ENCODE measurements around the gene OR51B4. TPM values are rescaled to one million over a fixed set of nuclear protein-coding genes. Genes with fewer than 3 reads are reported as not detected.

The OR51B4 gene, protein sequence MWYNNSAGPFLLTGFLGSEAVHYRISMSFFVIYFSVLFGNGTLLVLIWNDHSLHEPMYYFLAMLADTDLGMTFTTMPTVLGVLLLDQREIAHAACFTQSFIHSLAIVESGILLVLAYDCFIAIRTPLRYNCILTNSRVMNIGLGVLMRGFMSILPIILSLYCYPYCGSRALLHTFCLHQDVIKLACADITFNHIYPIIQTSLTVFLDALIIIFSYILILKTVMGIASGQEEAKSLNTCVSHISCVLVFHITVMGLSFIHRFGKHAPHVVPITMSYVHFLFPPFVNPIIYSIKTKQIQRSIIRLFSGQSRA
- total RNA-seq, result not detected in 2 replicates

DNA sequence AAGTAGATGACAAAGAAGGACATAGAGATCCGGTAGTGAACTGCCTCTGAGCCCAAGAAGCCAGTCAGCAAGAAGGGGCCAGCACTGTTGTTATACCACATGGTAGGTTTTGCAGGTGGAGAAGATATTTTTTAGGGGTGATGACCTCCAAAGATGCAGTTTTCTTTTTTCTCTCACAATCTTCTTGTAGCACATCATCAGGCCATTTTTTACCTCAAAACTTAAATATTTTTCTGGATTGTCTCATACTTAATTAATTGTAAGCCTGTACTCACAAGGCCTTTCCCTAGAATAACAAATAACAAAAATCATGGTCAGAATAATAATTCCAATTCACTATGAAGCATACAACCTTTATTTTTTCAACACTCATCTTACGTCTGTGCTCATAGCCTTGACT is at the start of gene OR51B4:
OR51B4 (minus strand) TSS at position 101 of the 400 bp plus-strand sequence; CDS start at position 101, 0 bp downstream.

DNA sequence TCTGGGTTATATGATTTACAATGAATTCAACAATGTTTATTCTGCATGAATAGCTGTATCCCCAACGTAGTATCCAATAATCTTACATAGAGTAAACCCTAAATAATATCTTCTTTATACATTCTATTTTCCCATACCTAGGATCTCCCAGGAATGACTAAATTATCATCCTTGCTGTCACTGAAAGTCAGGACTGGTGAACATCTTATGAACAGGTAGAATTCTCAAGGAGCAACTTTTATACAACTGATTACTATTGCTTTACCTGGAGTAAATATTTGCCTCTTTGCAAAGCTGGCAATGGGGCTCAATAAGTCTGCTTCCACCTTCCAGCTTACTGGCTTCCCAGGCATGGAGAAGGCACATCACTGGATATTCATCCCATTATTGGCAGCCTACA is 49.5 kb upstream of the OR51B4 start, which contains the start of gene OR51B6:
OR51B6 (plus strand) TSS at position 301 of the 400 bp plus-strand sequence; CDS start at position 301, 0 bp downstream.

DNA sequence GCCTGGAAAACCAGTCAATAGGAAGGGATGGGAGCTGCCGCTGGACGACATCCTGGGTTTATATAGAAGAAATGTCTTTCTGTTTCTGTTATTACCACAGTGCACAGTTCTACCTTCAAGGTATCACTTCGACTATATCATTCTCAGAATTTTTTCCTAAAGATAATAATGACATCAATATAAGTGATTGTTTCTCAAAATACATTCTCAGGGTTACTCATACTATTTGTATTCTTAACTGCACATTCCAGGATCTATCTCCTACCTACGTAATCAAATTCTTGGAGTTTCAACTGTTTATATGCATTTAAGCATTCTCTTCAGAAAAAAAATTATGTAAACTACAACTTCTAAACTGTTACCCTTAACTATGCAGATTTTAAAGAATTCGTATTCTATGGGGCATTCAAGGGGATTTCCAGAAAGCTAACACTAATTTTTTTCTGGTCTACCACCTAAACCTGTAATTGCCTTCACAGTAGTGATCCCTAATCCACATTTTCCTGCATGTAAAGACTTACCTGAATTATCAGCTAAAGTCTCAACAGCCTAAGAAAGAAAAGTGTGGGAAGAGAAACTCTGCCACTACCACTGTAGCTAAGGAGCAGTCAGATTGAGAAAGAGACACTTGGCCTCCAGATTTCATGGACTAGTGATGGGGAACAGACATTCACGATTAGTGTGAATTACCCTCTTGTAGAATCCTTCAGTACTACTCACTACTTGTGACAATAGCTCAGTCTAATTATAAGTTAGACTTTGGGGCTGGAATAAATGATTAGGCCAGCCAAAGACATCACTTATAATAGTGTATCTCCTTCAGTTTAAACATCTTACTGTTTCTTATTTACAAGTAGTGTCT is 42.0 kb upstream of the OR51B4 start, which contains the start of gene OR51B5:
OR51B5 (minus strand) TSS at position 51 of the 862 bp plus-strand sequence; CDS start at position 51, 0 bp downstream.

DNA sequence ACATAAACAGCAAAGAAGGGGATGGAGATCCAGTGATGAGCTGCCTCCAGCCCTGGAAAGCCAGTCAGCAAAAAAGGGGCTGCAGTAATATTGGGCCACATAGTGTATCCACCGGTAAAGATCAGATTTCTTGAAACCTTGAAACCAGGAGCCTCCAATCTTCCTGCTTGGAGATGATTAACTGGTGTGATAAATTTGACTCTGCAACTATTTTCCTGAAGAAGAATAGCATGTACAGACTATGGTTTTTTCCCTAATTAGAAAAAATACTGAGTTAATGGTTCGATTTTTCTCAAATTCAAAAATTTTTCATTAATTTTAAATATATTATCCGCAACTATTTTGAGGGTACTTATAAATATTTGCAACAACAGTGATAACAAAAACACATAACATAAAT is 22.5 kb upstream of the OR51B4 start, which contains the start of gene OR51B2:
OR51B2 (minus strand) TSS at position 101 of the 400 bp plus-strand sequence; CDS start at position 101, 0 bp downstream.

DNA sequence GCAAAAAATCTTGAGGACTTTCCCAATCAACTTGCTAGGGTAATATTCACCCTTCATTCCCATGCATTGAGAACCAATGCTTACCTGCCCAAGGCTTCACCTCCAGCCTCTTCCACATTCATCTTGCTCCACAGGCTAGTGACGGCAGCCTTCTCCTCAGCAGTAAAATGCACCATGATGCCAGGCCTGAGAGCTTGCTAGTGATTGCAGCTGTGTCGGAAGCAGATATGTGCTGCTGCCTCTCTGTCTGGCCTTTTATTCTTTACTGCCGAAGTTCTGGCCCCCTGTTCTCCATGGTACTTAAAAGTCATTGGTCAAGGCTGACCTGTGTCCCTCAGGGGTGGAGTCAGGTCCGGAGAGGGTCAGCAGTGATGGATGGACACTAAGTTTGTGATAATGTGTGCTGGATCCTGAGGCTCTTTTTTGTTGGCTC is 32.0 kb downstream of the OR51B4 start, which contains the start of gene HBE1:
HBE1 (minus strand) TSS at position 231 of the 433 bp plus-strand sequence; CDS start at position 176, 55 bp downstream.

DNA sequence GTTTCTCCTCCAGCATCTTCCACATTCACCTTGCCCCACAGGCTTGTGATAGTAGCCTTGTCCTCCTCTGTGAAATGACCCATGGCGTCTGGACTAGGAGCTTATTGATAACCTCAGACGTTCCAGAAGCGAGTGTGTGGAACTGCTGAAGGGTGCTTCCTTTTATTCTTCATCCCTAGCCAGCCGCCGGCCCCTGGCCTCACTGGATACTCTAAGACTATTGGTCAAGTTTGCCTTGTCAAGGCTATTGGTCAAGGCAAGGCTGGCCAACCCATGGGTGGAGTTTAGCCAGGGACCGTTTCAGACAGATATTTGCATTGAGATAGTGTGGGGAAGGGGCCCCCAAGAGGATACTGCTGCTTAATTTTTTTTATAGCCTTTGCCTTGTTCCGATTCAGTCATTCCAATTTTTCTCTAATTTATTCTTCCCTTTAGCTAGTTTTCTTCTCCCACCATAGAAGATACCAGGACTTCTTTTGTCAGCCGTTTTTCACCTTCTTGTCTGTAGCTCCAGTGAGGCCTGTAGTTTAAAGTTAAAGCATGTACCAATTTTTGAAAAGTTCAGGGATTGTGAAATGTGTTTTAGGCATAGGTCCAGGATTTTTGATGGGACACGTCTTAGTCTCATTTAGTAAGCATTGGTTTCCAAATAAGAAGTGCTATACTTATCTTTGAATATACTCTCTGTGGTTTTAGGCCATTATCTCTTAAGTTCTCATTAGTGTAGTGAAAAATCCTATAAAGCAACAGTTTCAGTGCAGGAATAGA is 46.9 kb downstream of the OR51B4 start, which contains the start of gene HBG2:
HBG2 (minus strand) TSS at position 136 of the 768 bp plus-strand sequence; CDS start at position 83, 53 bp downstream.

Other genes with a start within 250 kb of the OR51B4 start
- gene OR52E2, start 242.3 kb downstream of the OR51B4 start, total RNA-seq, result not detected in 2 replicates
- gene OR52E1, start 232.4 kb downstream of the OR51B4 start, total RNA-seq, result not detected in 2 replicates
- gene OR52A5, start 163.6 kb downstream of the OR51B4 start, total RNA-seq, result not detected in 2 replicates
- not detected in 2 replicates for gene OR52A1, start 147.2 kb downstream of the OR51B4 start, total RNA-seq
- gene OR51V1, start 101.3 kb downstream of the OR51B4 start, total RNA-seq, result not detected in 2 replicates
- not detected in 2 replicates for gene HBB, start 74.9 kb downstream of the OR51B4 start, total RNA-seq
- not detected in 2 replicates for gene HBD, start 67.5 kb downstream of the OR51B4 start, total RNA-seq
- 0.37 TPM in 1 of 2 replicates, not detected in the other for gene HBG1, start 52.1 kb downstream of the OR51B4 start, total RNA-seq
- gene HBG2, start 47.2 kb downstream of the OR51B4 start, total RNA-seq, result not detected in 2 replicates
- gene HBE1, start 32.0 kb downstream of the OR51B4 start, total RNA-seq, result 0.23 TPM in 1 of 2 replicates, not detected in the other
- not detected in 2 replicates for gene OR51B2, start 22.4 kb upstream of the OR51B4 start, total RNA-seq
- gene OR51B5, start 41.6 kb upstream of the OR51B4 start, total RNA-seq, result 0.09 and 0.30 TPM in 2 replicates
- not detected in 2 replicates for gene OR51B6, start 49.6 kb upstream of the OR51B4 start, total RNA-seq
- not detected in 2 replicates for gene OR51M1, start 81.9 kb upstream of the OR51B4 start, total RNA-seq
- gene OR51Q1, start 120.2 kb upstream of the OR51B4 start, total RNA-seq, result not detected in 2 replicates
- not detected in 2 replicates for gene OR51I1, start 139.6 kb upstream of the OR51B4 start, total RNA-seq
- gene OR51I2, start 147.4 kb upstream of the OR51B4 start, total RNA-seq, result not detected in 2 replicates
- not detected in 2 replicates for gene OR52D1, start 186.7 kb upstream of the OR51B4 start, total RNA-seq
- gene UBQLN3, start 208.0 kb upstream of the OR51B4 start, total RNA-seq, result 0.14 TPM in 1 of 2 replicates, not detected in the other
- gene UBQLNL, start 214.8 kb upstream of the OR51B4 start, total RNA-seq, result 0.05 and 0.30 TPM in 2 replicates
- 0.30 and 0.42 TPM in 2 replicates for gene OR52H1, start 246.6 kb upstream of the OR51B4 start, total RNA-seq